22Rv1 (cell line): Measurements from ENCODE around the gene PLA2G4A.

Source experiments
- ZFX ChIP-seq: fragments of 450-650 bp; IDR thresholded peaks from 2 replicates; pipeline ENCODE4 v1.6.1; 2017; ENCODE audit warnings: antibody characterized with exemption, borderline replicate concordance
- TF ChIP-seq, protein P1 (sequence below): fragments of 450-650 bp; IDR thresholded peaks from 2 replicates; pipeline ENCODE4 v1.5.1; 2017; ENCODE audit warnings: mild to moderate bottlenecking

DNA sequence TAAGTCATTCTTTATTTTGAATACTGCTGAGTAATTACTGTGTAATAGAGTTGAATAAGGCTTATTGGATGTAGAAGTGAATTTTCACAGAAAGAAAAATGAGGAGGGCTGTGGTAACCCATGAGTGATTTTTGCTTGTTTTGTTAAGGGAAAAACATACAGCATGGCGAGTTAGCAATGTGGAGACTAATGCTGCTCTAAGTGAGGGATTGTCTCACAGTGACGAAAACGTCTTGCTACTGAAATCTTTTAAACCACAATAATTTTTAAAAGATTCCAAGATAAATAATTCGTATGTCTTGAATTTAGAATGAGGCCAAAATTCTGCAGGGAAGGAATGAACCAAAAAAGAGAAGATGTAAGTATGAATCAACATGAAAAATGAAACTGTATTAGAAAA is 16.2 kb upstream of the PLA2G4A start:
- TF ChIP-seq, protein P1, sequence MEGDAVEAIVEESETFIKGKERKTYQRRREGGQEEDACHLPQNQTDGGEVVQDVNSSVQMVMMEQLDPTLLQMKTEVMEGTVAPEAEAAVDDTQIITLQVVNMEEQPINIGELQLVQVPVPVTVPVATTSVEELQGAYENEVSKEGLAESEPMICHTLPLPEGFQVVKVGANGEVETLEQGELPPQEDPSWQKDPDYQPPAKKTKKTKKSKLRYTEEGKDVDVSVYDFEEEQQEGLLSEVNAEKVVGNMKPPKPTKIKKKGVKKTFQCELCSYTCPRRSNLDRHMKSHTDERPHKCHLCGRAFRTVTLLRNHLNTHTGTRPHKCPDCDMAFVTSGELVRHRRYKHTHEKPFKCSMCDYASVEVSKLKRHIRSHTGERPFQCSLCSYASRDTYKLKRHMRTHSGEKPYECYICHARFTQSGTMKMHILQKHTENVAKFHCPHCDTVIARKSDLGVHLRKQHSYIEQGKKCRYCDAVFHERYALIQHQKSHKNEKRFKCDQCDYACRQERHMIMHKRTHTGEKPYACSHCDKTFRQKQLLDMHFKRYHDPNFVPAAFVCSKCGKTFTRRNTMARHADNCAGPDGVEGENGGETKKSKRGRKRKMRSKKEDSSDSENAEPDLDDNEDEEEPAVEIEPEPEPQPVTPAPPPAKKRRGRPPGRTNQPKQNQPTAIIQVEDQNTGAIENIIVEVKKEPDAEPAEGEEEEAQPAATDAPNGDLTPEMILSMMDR = no peak
- TF ChIP-seq ZFX = no peak
